GM19023 (cell line): Measurements from ENCODE around the gene SMG6.

Source experiments
- ATAC-seq: cut with Tn5 transposase; IDR thresholded peaks from one replicate; pipeline ENCODE4 v1.9.1; 2021; ENCODE audit warnings: mild to moderate bottlenecking, moderate library complexity; ENCODE audit not compliant: unreplicated experiment

SMG6 gene

DNA sequence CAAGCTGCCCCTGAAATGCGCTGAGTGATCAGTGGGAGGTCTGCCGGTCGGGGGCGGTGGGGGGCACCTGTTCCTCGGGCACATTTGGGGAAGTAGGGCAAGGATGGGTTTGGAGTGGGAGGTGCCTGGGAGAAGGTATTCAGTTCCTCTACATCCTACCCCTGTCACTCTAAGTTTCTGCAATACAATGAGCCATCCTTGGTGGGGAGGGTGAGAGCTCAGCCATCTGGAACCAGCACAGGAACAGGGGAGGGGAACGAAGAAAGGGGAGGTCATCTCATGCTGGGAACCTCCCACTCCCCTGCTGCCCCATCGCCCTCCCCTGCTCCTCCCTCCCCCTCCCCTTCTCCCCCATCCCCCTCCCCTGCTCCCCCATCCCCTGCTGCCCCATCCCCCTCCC lies 269.4 kb downstream of the SMG6 start:
- no peak for ATAC-seq

- no peak for ATAC-seq
These were observed 270.4 kb downstream of the SMG6 start for GRCh38 chr17:2033153-2033552.

DNA sequence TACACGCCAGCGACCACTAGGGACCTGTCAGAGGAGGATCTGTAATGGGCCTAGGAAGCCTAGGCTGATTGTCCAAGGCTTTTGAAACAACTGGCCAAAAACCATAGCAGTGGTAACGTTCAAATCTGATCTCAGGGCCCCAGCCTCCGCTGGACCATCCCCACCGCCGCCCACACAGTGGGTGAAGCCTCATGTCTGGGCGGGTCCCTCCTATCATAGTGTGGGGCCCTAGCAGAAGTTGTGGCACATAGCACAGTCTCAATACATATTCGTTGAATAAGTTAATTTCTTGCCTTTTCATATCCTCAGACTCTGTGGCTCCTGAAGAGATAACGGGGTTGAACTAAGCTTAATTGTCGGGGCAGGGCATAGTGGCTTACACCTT lies 272.8 kb downstream of the SMG6 start:
- ATAC-seq, result peak; percentile 25

DNA sequence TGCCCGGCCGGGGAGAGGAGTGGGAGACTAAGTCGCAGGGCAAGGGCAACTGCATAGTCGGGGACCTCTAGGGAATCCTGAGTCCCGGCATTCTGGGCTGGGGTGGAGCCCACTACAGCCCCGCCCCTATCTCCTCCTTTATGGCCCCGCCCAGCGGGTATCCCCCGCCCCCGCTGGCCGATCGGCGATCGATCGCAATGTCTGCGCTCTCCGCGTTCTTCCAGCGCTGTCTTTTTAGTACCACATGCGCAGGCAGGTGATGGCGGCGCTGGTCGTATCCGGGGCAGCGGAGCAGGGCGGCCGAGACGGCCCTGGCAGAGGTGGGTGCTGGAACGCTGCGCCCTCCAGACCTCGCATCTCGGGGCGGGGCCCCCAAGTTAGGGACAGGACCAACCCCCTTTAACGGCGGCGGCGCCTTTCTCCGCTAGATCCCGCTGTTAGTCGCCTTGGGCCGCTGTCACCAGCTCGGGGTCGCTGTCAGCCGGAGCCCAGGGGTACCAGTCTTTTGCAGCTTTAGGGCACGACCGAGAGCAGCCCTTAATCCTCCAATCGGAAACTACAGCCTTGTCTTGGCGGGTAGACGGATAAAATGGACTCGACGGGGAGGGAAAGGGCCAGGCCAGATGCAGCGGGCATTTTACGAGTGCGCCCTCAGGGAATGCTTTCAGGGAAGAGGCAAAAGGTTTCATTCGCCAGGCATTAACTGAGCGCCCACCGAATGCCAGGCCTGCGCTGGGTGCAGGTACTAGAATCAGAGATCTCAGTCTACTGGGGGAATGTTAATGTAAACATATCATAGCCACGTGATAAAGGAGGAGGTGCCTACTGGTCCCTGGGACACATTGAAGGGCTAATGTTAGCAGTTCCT lies 273.4 kb downstream of the SMG6 start, which contains the start of gene DPH1:
TSS of gene DPH1 (plus strand) at position 243 of the 868 bp plus-strand sequence. CDS start at position 260, 17 bp downstream.
- ATAC-seq, result peak; percentile 78

DNA sequence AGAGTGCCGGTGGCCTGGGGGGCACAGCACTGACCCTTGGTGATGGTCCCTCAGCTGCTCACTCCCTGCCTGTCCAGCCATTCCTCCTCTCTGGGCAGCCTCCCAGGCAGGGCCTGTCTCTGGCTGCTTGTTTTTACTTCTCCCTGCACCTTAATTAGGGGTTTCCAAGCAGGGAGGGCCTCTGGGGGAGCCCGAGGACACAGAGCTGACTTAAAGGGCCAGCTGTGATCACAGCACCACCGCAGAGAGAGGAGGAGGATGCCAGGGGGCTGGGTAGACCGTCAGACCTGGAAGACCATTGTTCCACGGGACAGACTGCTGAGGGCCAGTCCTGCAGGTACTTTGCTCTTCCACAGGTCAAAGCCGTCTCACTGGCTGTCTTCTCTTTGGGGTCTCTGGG lies 274.8 kb downstream of the SMG6 start:
- no peak for ATAC-seq

DNA sequence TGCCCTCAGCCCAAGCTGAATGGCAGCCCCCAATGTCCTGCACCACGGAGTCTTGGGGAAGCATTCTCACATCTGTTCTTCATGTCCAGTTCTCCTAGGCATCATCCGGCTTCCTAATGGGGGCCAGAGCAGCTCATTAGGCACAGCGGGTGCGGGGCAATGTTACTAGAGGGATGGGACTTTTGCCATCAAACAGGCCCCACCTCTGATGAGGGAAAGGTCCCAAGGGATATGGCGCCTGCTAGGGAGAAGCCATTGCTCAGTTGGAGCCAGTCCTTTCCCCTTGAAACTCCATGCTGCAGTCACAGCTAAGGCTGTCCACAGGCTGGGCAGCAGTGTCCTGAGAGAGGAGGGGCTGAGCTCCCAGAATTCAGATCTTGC lies 275.4 kb downstream of the SMG6 start:
- no peak for ATAC-seq

GRCh38 chr17:2027528-2028233 lies 275.9 kb downstream of the SMG6 start:
- ATAC-seq, result no peak

- ATAC-seq, result no peak
These were observed 277.8 kb downstream of the SMG6 start for GRCh38 chr17:2025622-2026309.

DNA sequence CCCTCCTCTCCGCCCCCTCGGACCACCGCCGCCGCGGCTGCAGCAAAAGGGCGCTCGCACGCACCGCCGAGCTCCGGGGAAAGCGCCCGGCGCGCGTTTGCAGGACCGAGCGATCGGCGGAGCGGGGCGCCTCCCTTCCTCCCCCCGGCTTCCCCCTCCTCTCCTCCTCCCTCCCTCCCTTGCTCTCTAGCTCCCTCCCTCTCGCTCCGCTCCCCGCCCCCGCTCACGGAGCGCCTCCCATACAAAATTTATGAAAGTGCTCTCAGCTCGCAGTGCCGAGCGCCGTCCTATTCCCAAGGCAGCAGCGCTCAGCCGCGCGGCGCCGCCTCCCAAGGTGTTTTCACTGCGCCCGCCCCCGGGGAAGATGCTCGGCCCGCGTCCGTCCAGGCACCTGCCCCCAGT lies 278.4 kb downstream of the SMG6 start, which contains the start of gene RTN4RL1:
TSS of gene RTN4RL1 (minus strand) at position 115 of the 402 bp plus-strand sequence. CDS start 469 bp downstream, outside the sequence.
- no peak for ATAC-seq

- ATAC-seq, result no peak
These were observed 278.9 kb downstream of the SMG6 start for GRCh38 chr17:2024572-2025219.

- no peak for ATAC-seq
These were observed 279.7 kb downstream of the SMG6 start for GRCh38 chr17:2023692-2024571.

DNA sequence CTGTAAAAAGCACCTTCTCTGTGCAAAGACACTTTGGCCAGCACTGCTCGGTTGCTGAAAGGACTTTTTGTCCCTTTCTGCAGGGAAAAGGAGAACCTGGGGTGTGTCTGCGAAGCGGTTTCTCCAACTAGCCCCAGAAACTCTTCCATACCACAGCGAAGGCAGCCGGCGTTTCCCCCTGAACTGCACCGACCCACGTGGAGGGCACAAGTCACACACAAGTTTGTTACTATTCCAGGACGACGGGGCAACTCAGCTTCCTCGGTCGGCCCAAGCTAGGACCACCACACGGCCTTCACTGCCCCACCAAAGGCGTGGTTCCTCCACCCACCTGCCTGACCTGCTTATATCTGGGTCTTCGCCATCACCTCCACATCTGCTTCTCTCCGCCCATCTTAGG lies 280.3 kb downstream of the SMG6 start:
- ATAC-seq, result no peak

- ATAC-seq, result no peak
These were observed 280.8 kb downstream of the SMG6 start for GRCh38 chr17:2022647-2023240.

DNA sequence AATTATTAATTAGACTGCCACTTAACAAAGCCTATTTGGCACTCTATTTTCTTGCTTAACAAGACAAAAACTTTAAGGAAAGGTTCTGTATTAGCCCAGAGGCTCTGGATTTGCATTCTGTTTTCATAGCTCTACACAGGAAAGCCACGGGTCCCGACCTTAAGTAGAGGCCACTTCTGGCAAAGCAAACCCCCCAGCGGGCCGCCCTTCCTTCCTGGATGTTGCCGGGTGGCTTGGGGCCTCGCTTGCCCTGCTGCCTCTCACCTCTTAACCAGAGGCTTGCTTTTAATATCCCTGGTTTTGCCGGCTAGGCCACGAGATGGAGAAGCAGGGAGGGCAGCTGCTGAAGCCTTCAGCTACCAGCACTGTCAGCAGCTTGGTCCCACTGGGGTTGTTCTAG lies 282.9 kb downstream of the SMG6 start:
- no peak for ATAC-seq

GRCh38 chr17:2019723-2020122 lies 283.9 kb downstream of the SMG6 start:
- no peak for ATAC-seq

GRCh38 chr17:2018716-2019510 lies 284.7 kb downstream of the SMG6 start:
- ATAC-seq, result no peak

DNA sequence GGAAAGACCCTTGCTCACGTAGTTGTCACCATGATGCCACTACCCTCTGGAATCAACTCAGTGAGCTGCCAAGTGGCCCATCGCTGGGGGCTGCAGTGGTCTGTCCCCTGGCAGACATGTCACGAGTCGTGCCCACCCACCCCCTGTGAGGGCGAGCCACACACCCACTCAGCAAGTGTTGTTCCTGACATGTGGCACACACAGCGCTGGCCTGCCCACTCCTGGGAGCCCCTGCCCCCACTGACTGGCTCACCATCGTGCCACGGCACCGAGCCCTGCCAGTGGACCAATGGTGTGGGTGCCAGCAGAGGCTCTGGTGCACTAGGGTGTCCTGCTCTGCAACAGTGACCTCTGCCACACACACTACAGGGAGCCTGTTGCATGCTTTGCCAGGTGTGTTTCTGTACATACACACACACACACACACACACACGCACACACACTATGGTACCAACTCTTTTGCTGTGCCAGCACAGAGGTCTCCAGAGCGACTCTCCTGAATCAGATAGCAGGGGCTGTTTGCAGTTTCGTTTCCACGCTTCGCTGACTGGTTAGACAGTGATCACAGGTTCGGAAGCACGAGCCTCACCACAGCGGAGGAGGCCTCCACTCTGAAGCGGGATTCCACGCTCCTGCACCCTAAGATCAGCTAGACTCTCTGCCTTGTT lies 286.2 kb downstream of the SMG6 start:
- ATAC-seq, result no peak

DNA sequence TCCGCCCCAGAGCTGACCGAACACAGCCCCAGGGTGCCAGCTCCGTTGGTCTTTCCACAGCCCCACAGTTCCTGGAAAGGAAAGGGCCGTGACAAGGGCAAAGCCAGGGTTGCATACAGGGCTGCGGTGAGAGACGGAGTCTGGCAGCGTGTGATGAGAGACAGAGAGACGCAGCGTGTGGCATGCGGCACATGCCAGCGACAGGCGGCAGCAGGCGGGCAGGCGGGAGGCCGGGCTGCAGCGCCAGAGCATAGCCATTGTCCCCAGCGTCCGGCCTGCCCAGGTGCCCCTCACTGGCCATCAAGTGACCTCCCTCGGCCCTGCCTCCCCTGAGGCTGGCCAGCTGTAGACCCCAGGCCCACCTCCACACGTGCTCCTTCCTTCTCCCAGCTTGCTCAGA lies 287.1 kb downstream of the SMG6 start:
- ATAC-seq, result no peak
